NCI-H1417 treated with DMSO at 0.1 percent for 48 hours (cell line): Measurements from ENCODE around the gene KDM4C.
"Not testable (repeated sequence)": the region's sequence is repeated elsewhere in the genome, so short reads cannot be mapped to it uniquely, and the experiment has no call there.

Experiments
- DNase-seq: peaks from one replicate; lab custom pipeline; 2025; lab: John Stamatoyannopoulos, UW

Gene KDM4C

GRCh38 chr9:6764523-6764922 lies 6.8 kb downstream of the KDM4C start:
- no peak for DNase-seq

GRCh38 chr9:6764950-6765349 lies 7.2 kb downstream of the KDM4C start:
- no peak for DNase-seq

- no peak for DNase-seq
Measured at GRCh38 chr9:6765396-6765795, 7.6 kb downstream of the KDM4C start.

- DNase-seq: no peak
Measured at GRCh38 chr9:6766606-6767005, 8.8 kb downstream of the KDM4C start.

- not testable (repeated sequence) for DNase-seq
Measured at GRCh38 chr9:6768587-6768986, 10.8 kb downstream of the KDM4C start.

- no peak for DNase-seq
Measured at GRCh38 chr9:6771722-6772121, 13.9 kb downstream of the KDM4C start.

GRCh38 chr9:6777213-6777902 lies 19.6 kb downstream of the KDM4C start:
- no peak for DNase-seq

GRCh38 chr9:6779417-6780241 lies 21.9 kb downstream of the KDM4C start:
- no peak for DNase-seq

- no peak for DNase-seq
Measured at GRCh38 chr9:6780690-6781089, 22.9 kb downstream of the KDM4C start.

- no peak for DNase-seq
Measured at GRCh38 chr9:6781476-6781875, 23.7 kb downstream of the KDM4C start.

GRCh38 chr9:6782345-6782744 lies 24.6 kb downstream of the KDM4C start:
- no peak for DNase-seq

- no peak for DNase-seq
Measured at GRCh38 chr9:6782981-6783380, 25.2 kb downstream of the KDM4C start.

- no peak for DNase-seq
Measured at GRCh38 chr9:6783753-6784152, 26.0 kb downstream of the KDM4C start.

- no peak for DNase-seq
Measured at GRCh38 chr9:6785682-6786081, 27.9 kb downstream of the KDM4C start.

- DNase-seq: no peak
Measured at GRCh38 chr9:6787793-6788161, 30.0 kb downstream of the KDM4C start.

GRCh38 chr9:6788162-6789016 lies 30.6 kb downstream of the KDM4C start:
- DNase-seq: no peak

- DNase-seq: not testable (repeated sequence)
Measured at GRCh38 chr9:6789017-6789338, 31.2 kb downstream of the KDM4C start.

GRCh38 chr9:6790866-6791265 lies 33.1 kb downstream of the KDM4C start:
- no peak for DNase-seq

- DNase-seq: no peak
Measured at GRCh38 chr9:6793203-6793602, 35.4 kb downstream of the KDM4C start.

- DNase-seq: no peak
Measured at GRCh38 chr9:6794936-6795335, 37.2 kb downstream of the KDM4C start.

GRCh38 chr9:6802926-6803325 lies 45.2 kb downstream of the KDM4C start:
- no peak for DNase-seq

- DNase-seq: no peak
Measured at GRCh38 chr9:6805532-6805931, 47.8 kb downstream of the KDM4C start.

GRCh38 chr9:6806318-6806717 lies 48.5 kb downstream of the KDM4C start:
- not testable (repeated sequence) for DNase-seq
